WERI-Rb-1 (cell line): ENCODE data around the gene TCIRG1.

Experiments
- DNase-seq: peaks from one replicate; pipeline ENCODE4 v3.0.0-alpha.2; 2020
- H3K27ac ChIP-seq: fragments of 250-450 bp; sonication (Bioruptor Pico); 2 replicates; pipeline ENCODE4 v1.5.1; 2020; ENCODE audit warnings: mild to moderate bottlenecking, moderate library complexity
- H3K27me3 ChIP-seq: fragments of 250-450 bp; sonication (Bioruptor Pico); 2 replicates; pipeline ENCODE4 v1.5.1; 2021; ENCODE audit warnings: mild to moderate bottlenecking, low read depth, moderate library complexity; ENCODE audit not compliant: insufficient read depth, severe bottlenecking
- H3K36me3 ChIP-seq: fragments of 250-450 bp; sonication (Bioruptor Pico); 2 replicates; pipeline ENCODE4 v1.5.1; 2020; ENCODE audit warnings: mild to moderate bottlenecking, moderate library complexity
- H3K4me3 ChIP-seq: 2 replicates; pipeline ENCODE4 v1.5.1; 2011; ENCODE audit warnings: low read depth, mild to moderate bottlenecking, control low read depth, low read length
- H3K9me3 ChIP-seq: fragments of 250-450 bp; sonication (Bioruptor Pico); 2 replicates; pipeline ENCODE4 v1.5.1; 2021; ENCODE audit warnings: mild to moderate bottlenecking, moderate library complexity; ENCODE audit not compliant: severe bottlenecking
- CTCF ChIP-seq: IDR thresholded peaks from 2 replicates; pipeline ENCODE4 v1.5.1; 2011; ENCODE audit warnings: low read depth, mild to moderate bottlenecking, control low read depth, inconsistent platforms, low read length

TCIRG1 gene

GRCh38 chr11:68025047-68025446 lies 13.8 kb upstream of the TCIRG1 start:
- peak; percentile 43 for DNase-seq
- Histone ChIP-seq H3K9me3 (peaks cover 3% of the 10 kb centered on the region), H3K27ac (no peak overlapping the region), H3K27me3 (no peaks in the 10 kb centered on the region), H3K4me3 (no peak overlapping the region), H3K36me3 (no peaks in the 10 kb centered on the region)
- peak; percentile 36; the same call in 1 of the 2 replicates for TF ChIP-seq CTCF

GRCh38 chr11:68026391-68027105 lies 12.3 kb upstream of the TCIRG1 start:
- peaks cover 3% of the 10 kb centered on the region for H3K9me3 ChIP-seq
- no peak overlapping the region for H3K4me3 ChIP-seq
- no peak overlapping the region for H3K27ac ChIP-seq
- peaks cover 6% of the 10 kb centered on the region for H3K36me3 ChIP-seq
- DNase-seq: no peak
- H3K27me3 ChIP-seq: no peaks in the 10 kb centered on the region
- TF ChIP-seq CTCF: no peak

- peaks cover 3% of the 10 kb centered on the region for H3K9me3 ChIP-seq
- H3K27me3 ChIP-seq: no peaks in the 10 kb centered on the region
- H3K27ac ChIP-seq: no peak overlapping the region
- no peak for TF ChIP-seq CTCF
- no peak overlapping the region for H3K4me3 ChIP-seq
- no peak for DNase-seq
- H3K36me3 ChIP-seq: peaks cover 10% of the 10 kb centered on the region
Measured at GRCh38 chr11:68027667-68028066, 11.2 kb upstream of the TCIRG1 start.

GRCh38 chr11:68028802-68029545 lies 9.9 kb upstream of the TCIRG1 start:
- no peaks in the 10 kb centered on the region for H3K27me3 ChIP-seq
- H3K36me3 ChIP-seq: peaks cover 21% of the 10 kb centered on the region
- no peak overlapping the region for H3K27ac ChIP-seq
- peaks cover 3% of the 10 kb centered on the region for H3K9me3 ChIP-seq
- H3K4me3 ChIP-seq: no peak overlapping the region
- DNase-seq: no peak
- TF ChIP-seq CTCF: no peak

GRCh38 chr11:68030318-68031143 lies 8.3 kb upstream of the TCIRG1 start, which contains the start of gene NDUFS8:
Gene NDUFS8 (plus strand): TSS chr11:68030681. CDS start chr11:68032152, 1,471 bp downstream.
- peak; percentile 96 for DNase-seq
- peak within 1 kb of the TSS; percentile 74 for H3K4me3 ChIP-seq
- no peaks in the 10 kb centered on the region for H3K27me3 ChIP-seq
- no peak for TF ChIP-seq CTCF
- peaks cover 26% of the 10 kb centered on the region for H3K36me3 ChIP-seq
- H3K27ac ChIP-seq: peak within 1 kb of the TSS; percentile 98
- H3K9me3 ChIP-seq: no peaks in the 10 kb centered on the region
